GM19351 (cell line): ENCODE results near the gene SRC.
A peak's percentile ranks its signal among the peaks of the same experiment; 100 is the strongest.

Experiments
- ATAC-seq: cut with Tn5 transposase; IDR thresholded peaks from one replicate; pipeline ENCODE4 v1.9.1; 2021; ENCODE audit warnings: mild to moderate bottlenecking, moderate library complexity; ENCODE audit not compliant: unreplicated experiment

The SRC gene

GRCh38 chr20:37345339-37346235 is at the start of gene SRC:
TSS of gene SRC (plus strand) at chr20:37346140. CDS start at chr20:37384154, 38,014 bp downstream.
- ATAC-seq = no peak

- ATAC-seq = no peak
Observed at GRCh38 chr20:37296371-37296770, 49.6 kb upstream of the SRC start.

GRCh38 chr20:37297066-37297736 is 48.7 kb upstream of the SRC start:
- ATAC-seq = no peak

- no peak for ATAC-seq
Observed at GRCh38 chr20:37298190-37298939, 47.6 kb upstream of the SRC start.

GRCh38 chr20:37299718-37300528 is 46.0 kb upstream of the SRC start:
- no peak for ATAC-seq

- no peak for ATAC-seq
Observed at GRCh38 chr20:37301120-37301519, 44.8 kb upstream of the SRC start.

- ATAC-seq = no peak
Observed at GRCh38 chr20:37301558-37301957, 44.4 kb upstream of the SRC start.

GRCh38 chr20:37302981-37303380 is 43.0 kb upstream of the SRC start:
- no peak for ATAC-seq

- ATAC-seq = no peak
Observed at GRCh38 chr20:37303637-37304036, 42.3 kb upstream of the SRC start.

GRCh38 chr20:37305079-37305478 is 40.9 kb upstream of the SRC start:
- no peak for ATAC-seq

GRCh38 chr20:37305839-37306238 is 40.1 kb upstream of the SRC start:
- ATAC-seq = no peak

GRCh38 chr20:37308086-37309050 is 37.6 kb upstream of the SRC start:
- peak; percentile 96 for ATAC-seq

- ATAC-seq = no peak
Observed at GRCh38 chr20:37309290-37309689, 36.6 kb upstream of the SRC start.

- ATAC-seq = no peak
Observed at GRCh38 chr20:37309936-37310590, 35.9 kb upstream of the SRC start.

- no peak for ATAC-seq
Observed at GRCh38 chr20:37310951-37311350, 35.0 kb upstream of the SRC start.

- no peak for ATAC-seq
Observed at GRCh38 chr20:37311710-37312355, 34.1 kb upstream of the SRC start.

GRCh38 chr20:37313546-37314091 is 32.3 kb upstream of the SRC start:
- ATAC-seq = no peak

- ATAC-seq = no peak
Observed at GRCh38 chr20:37314099-37314498, 31.8 kb upstream of the SRC start.
